K562 (cell line): ENCODE measurements around the gene RAMACL. TPM values are rescaled to one million over a fixed set of nuclear protein-coding genes. Genes with fewer than 3 reads are reported as not detected.
A peak's percentile ranks its signal among the peaks of the same experiment; 100 is the strongest.

Experiments
- BMI1 ChIP-seq: fragments of 150-350 bp; IDR thresholded peaks from 2 replicates; pipeline ENCODE4 v1.6.1; 2014; ENCODE audit warnings: low read length
- CBFA2T2 ChIP-seq: fragments of 450-650 bp; conservative IDR thresholded peaks from 2 replicates; pipeline ENCODE4 v1.6.1; 2017; ENCODE audit warnings: mild to moderate bottlenecking
- CEBPG ChIP-seq, 3 experiments: fragments of 200-800 bp in 1 of 3; sonication (Bioruptor generic) in 1 of 3; sonication (generic) in 1 of 3; formaldehyde crosslinking in 1 of 3; IDR thresholded peaks in 2 of 3; conservative IDR thresholded peaks in 1 of 3; 2 replicates each; pipeline versions ENCODE4 v1.6.1 to v1.8.0; 2016 to 2022; ENCODE audit warnings: missing compliant biosample characterization in 2 of 3, missing genetic modification characterization in 2 of 3, mild to moderate bottlenecking in 1 of 3, missing genetic modification reagents in 1 of 3
- CREB1 ChIP-seq, 2 experiments: sonication (generic) in 1 of 2; formaldehyde crosslinking in 1 of 2; IDR thresholded peaks; 2 replicates each; pipeline versions ENCODE4 v1.6.1 to v1.8.0; 2012 to 2022; ENCODE audit warnings: inconsistent platforms in 1 of 2, mild to moderate bottlenecking in 1 of 2, missing genetic modification reagents in 1 of 2, moderate library complexity in 1 of 2
- DMBX1 ChIP-seq: fragments of 250-450 bp; sonication (Bioruptor Pico); IDR thresholded peaks from 2 replicates; pipeline ENCODE4 v1.8.0; 2022; ENCODE audit warnings: inconsistent platforms, mild to moderate bottlenecking, moderate library complexity, borderline replicate concordance
- FOSL1 ChIP-seq: fragments of 200-800 bp; sonication (Bioruptor generic); conservative IDR thresholded peaks from 2 replicates; pipeline ENCODE4 v1.6.1; 2016; ENCODE audit warnings: missing genetic modification characterization, missing compliant biosample characterization
- GABPA ChIP-seq: fragments of 200-800 bp; sonication (Bioruptor generic); conservative IDR thresholded peaks from 2 replicates; pipeline ENCODE4 v1.6.1; 2016; ENCODE audit warnings: low read depth, missing genetic modification characterization, missing compliant biosample characterization
- HMGN3 ChIP-seq: IDR thresholded peaks from 2 replicates; pipeline ENCODE4 v1.6.1; 2011; ENCODE audit warnings: borderline replicate concordance, low read depth, mild to moderate bottlenecking, mixed read lengths, low read length; ENCODE audit not compliant: insufficient read length; ENCODE audit errors: extremely low read depth
- LCOR ChIP-seq: sonication (generic); formaldehyde crosslinking; IDR thresholded peaks from 2 replicates; pipeline ENCODE4 v1.8.0; 2022; ENCODE audit warnings: mild to moderate bottlenecking, missing genetic modification reagents
- PKNOX1 ChIP-seq: fragments of 450-650 bp; IDR thresholded peaks from 2 replicates; pipeline ENCODE4 v1.6.1; 2016
- PML ChIP-seq: IDR thresholded peaks from 2 replicates; pipeline ENCODE4 v1.6.1; 2012; ENCODE audit warnings: low read length, inconsistent platforms
- TAL1 ChIP-seq: fragments of 450-650 bp; IDR thresholded peaks from 2 replicates; pipeline ENCODE4 v1.6.1; 2016; ENCODE audit warnings: mild to moderate bottlenecking
- TEAD1 ChIP-seq, 2 experiments: fragments of 450-650 bp in 1 of 2; sonication (generic) in 1 of 2; formaldehyde crosslinking; IDR thresholded peaks; 2 replicates each; pipeline versions ENCODE4 v1.4.0 to v1.8.0; 2020 to 2022; ENCODE audit warnings: mild to moderate bottlenecking in 2 of 2, missing genetic modification reagents in 1 of 2
- TEAD4 ChIP-seq, 2 experiments: sonication (generic) in 1 of 2; formaldehyde crosslinking in 1 of 2; IDR thresholded peaks; 2 replicates each; pipeline versions ENCODE4 v1.6.1 to v1.8.0; 2012 to 2022; ENCODE audit warnings: borderline replicate concordance in 1 of 2, inconsistent platforms in 1 of 2, low read length in 1 of 2, mild to moderate bottlenecking in 1 of 2, missing genetic modification reagents in 1 of 2
- polyA plus RNA-seq, 8 experiments: library from polyadenylated mRNA; depleted of rRNA in 4 of 8; stranded (reverse) in 5 of 8; unstranded in 3 of 8; fragments of >200 nt; fragmentation: Nextera tagmentation in 2 of 8; fragmentation: Illumina TruSeq in 1 of 8; extraction: Ambion mirVana in 2 of 8; extraction: Trizol in 1 of 8; gene quantifications; 2 replicates each; pipeline versions ENCODE4 v1.2.1 to v1.2.3, GENCODE V29; 2011 to 2014; ENCODE audit warnings: inconsistent platforms in 1 of 8, missing spikeins in 1 of 8
- total RNA-seq, 7 experiments: library from RNA; depleted of rRNA in 6 of 7; stranded (reverse); fragments of >200 nt in 6 of 7; fragmentation: Illumina TruSeq in 2 of 7; extraction: Trizol in 2 of 7; gene quantifications; 2 replicates each; pipeline versions ENCODE4 v1.2.1 to v1.2.3, GENCODE V29; 2011 to 2021; ENCODE audit warnings: low replicate concordance in 1 of 7
- TF ChIP-seq, protein P1 (sequence below): fragments of 450-650 bp; formaldehyde crosslinking; conservative IDR thresholded peaks from 2 replicates; pipeline ENCODE4 v1.4.0; 2022; ENCODE audit warnings: mild to moderate bottlenecking, missing genetic modification characterization

Gene RAMACL
- total and polyA plus RNA-seq, 9 of the 15 experiments (the other 6 are each of a cell fraction or from before 2014, with no cell fraction given): 0.11 to 1.7 (median 0.41) TPM; not detected in 1

GRCh38 chr6:166629628-166630027, 43.1 kb upstream of the RAMACL start (continued):
- TF ChIP-seq CBFA2T2 (peak; percentile 49; the same call in 1 of the 2 replicates), TAL1 (peak; percentile 64), GABPA (tag) (no peak), FOSL1 (tag) (peak; percentile 82), CEBPG (CRISPR knock-in tag; IDR thresholded peaks at IDR 0.05) (0 out of 2 replicates have a peak, but pooled peaks have one; percentile 40), CEBPG (tag; conservative IDR thresholded peaks at IDR 0.05 in 1 of 2, IDR thresholded peaks at IDR 0.05 in 1 of 2) (peak in 1 of 2 experiments; percentile 76; a peak in 2 of 4 replicates), BMI1 (no peak), PML (peak; percentile 55; the same call in 1 of the 2 replicates), TEAD1 (CRISPR knock-in tag; IDR thresholded peaks at IDR 0.05) (peak; percentile 75 to 79), HMGN3 (no peak), TEAD4 (IDR thresholded peaks at IDR 0.05; ENCODE audit: low read length) (peak; percentile 90), TEAD4 (CRISPR knock-in tag; IDR thresholded peaks at IDR 0.05; ENCODE audit: borderline replicate concordance) (no peak), DMBX1 (CRISPR knock-in tag) (0 out of 2 replicates have a peak, but pooled peaks have one; percentile 22), PKNOX1 (no peak), LCOR (CRISPR knock-in tag) (peak; percentile 89), CREB1 (IDR thresholded peaks at IDR 0.05) (no peak), CREB1 (CRISPR knock-in tag; IDR thresholded peaks at IDR 0.05) (peak; percentile 22; the same call in 1 of the 2 replicates)
- TF ChIP-seq, protein P1, sequence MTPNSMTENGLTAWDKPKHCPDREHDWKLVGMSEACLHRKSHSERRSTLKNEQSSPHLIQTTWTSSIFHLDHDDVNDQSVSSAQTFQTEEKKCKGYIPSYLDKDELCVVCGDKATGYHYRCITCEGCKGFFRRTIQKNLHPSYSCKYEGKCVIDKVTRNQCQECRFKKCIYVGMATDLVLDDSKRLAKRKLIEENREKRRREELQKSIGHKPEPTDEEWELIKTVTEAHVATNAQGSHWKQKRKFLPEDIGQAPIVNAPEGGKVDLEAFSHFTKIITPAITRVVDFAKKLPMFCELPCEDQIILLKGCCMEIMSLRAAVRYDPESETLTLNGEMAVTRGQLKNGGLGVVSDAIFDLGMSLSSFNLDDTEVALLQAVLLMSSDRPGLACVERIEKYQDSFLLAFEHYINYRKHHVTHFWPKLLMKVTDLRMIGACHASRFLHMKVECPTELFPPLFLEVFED (CRISPR knock-in tag): 0 out of 2 replicates have a peak, but pooled peaks have one; percentile 29
- TF ChIP-seq, all 486 proteins: peak for 15
